Osteoblast (primary cell): Measurements from ENCODE around the gene NBPF11. TPM values are rescaled to one million over a fixed set of nuclear protein-coding genes. Genes with fewer than 3 reads are reported as not detected.
"Not testable (repeated sequence)": the region's sequence is repeated elsewhere in the genome, so short reads cannot be mapped to it uniquely, and the experiment has no call there.

Experiments used
- DNase-seq: peaks from one replicate; pipeline ENCODE4 v3.0.0; 2011; ENCODE audit warnings: low spot score, mixed read lengths; ENCODE audit not compliant: insufficient read length; ENCODE audit errors: missing footprints
- H2AFZ ChIP-seq: 2 replicates; pipeline ENCODE4 v1.6.0; 2011; ENCODE audit warnings: mild to moderate bottlenecking, low read length
- H3K27ac ChIP-seq: 2 replicates; pipeline ENCODE4 v1.5.1; 2011; ENCODE audit warnings: mild to moderate bottlenecking, low read depth, low read length, moderate library complexity
- H3K27me3 ChIP-seq: 2 replicates; pipeline ENCODE4 v1.6.0; 2012; ENCODE audit warnings: mild to moderate bottlenecking, control low read depth, inconsistent platforms, low read length, moderate library complexity; ENCODE audit not compliant: insufficient read depth
- H3K36me3 ChIP-seq: 2 replicates; pipeline ENCODE4 v1.5.1; 2011; ENCODE audit warnings: mild to moderate bottlenecking, low read length, control low read depth, moderate library complexity; ENCODE audit not compliant: insufficient read depth
- H3K4me1 ChIP-seq: 2 replicates; pipeline ENCODE4 v1.5.1; 2011; ENCODE audit warnings: mild to moderate bottlenecking, low read length, control low read depth, moderate library complexity; ENCODE audit not compliant: insufficient read depth
- H3K4me2 ChIP-seq: 2 replicates; pipeline ENCODE4 v1.6.0; 2011; ENCODE audit warnings: mild to moderate bottlenecking, low read length; ENCODE audit not compliant: insufficient read depth
- H3K4me3 ChIP-seq: fragments of 200-600 bp; sonication (generic); 3 replicates; pipeline ENCODE4 v1.5.1; 2012; ENCODE audit warnings: mild to moderate bottlenecking, low read length, inconsistent platforms; ENCODE audit not compliant: insufficient read depth
- H3K79me2 ChIP-seq: 2 replicates; pipeline ENCODE4 v1.6.0; 2012; ENCODE audit warnings: mild to moderate bottlenecking, low read length, control low read depth, inconsistent platforms; ENCODE audit not compliant: insufficient read depth
- H3K9me3 ChIP-seq: 2 replicates; pipeline ENCODE4 v1.5.1; 2011; ENCODE audit warnings: low read depth, low read length, control low read depth
- H4K20me1 ChIP-seq: 2 replicates; pipeline ENCODE4 v1.6.0; 2012; ENCODE audit warnings: mild to moderate bottlenecking, low read length, control low read depth; ENCODE audit not compliant: insufficient read depth
- total RNA-seq: library from RNA; depleted of rRNA; stranded (reverse); fragments of >200 nt; gene quantifications from 2 replicates; pipeline ENCODE4 v1.2.3, GENCODE V29; 2012

NBPF11 gene
- 6.9 and 8.8 TPM in 2 replicates for total RNA-seq

DNA sequence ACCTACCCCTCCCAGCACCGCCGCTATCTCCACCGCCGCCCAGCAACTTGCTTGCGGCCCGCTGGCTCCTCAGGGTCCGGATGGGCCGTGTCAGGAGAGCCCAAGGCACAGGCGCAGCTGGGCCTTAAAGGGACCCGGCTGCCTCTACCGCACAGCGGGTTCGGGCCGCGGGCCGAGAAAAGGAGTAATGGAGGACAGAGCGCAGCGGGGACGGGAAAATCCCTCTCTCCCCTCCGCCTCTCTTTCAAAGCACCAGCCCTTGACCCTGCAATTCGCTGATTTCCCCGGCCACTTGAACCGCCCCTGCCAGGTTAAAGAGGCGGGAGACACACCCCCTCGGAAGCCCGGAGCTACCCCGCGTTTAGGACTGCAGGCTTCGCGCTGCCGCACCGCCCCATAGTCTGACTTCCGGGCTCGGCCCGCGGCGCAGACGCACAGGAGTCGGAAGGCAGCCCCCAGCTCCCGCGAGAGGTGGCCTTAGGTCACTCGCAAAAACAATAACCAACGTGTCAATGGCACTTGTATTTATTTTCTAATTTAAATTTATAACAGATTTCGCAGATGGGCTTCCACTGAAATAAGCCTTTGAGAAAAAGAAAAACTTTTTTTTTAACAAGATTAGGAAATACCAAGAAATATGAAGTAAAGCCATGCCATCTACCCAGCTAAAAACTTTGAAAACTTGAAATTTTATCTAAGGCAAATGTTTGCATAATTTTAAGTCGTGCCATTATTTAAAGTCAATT is at the start of gene NBPF11:
Gene NBPF11, minus strand, starts transcription at position 371 of the 746 bp plus-strand sequence. CDS start 25,278 bp downstream, outside the sequence.
- H3K36me3 ChIP-seq, H3K9me3 ChIP-seq, H3K4me1 ChIP-seq, DNase-seq, H3K79me2 ChIP-seq, H3K27me3 ChIP-seq, H4K20me1 ChIP-seq: not testable (repeated sequence)
- peak within 1 kb of the TSS; percentile 74 for H3K4me2 ChIP-seq
- H3K27ac ChIP-seq: peak within 1 kb of the TSS; percentile 23
- H3K4me3 ChIP-seq: peak within 1 kb of the TSS; percentile 77
- H2AFZ ChIP-seq: peak within 1 kb of the TSS; percentile 93

- H4K20me1 ChIP-seq, DNase-seq, H3K36me3 ChIP-seq, H3K27ac ChIP-seq, H3K27me3 ChIP-seq, H2AFZ ChIP-seq, H3K79me2 ChIP-seq, H3K4me2 ChIP-seq, H3K9me3 ChIP-seq, H3K4me3 ChIP-seq, H3K4me1 ChIP-seq: not testable (repeated sequence)
Observed at GRCh38 chr1:148197396-148197795, 45.3 kb upstream of the NBPF11 start.

- H3K4me2 ChIP-seq, H3K36me3 ChIP-seq, H3K4me3 ChIP-seq, H3K27ac ChIP-seq, H3K9me3 ChIP-seq, H4K20me1 ChIP-seq, H3K27me3 ChIP-seq, H2AFZ ChIP-seq, DNase-seq, H3K79me2 ChIP-seq, H3K4me1 ChIP-seq: not testable (repeated sequence)
Observed at GRCh38 chr1:148196949-148197348, 44.9 kb upstream of the NBPF11 start.

DNA sequence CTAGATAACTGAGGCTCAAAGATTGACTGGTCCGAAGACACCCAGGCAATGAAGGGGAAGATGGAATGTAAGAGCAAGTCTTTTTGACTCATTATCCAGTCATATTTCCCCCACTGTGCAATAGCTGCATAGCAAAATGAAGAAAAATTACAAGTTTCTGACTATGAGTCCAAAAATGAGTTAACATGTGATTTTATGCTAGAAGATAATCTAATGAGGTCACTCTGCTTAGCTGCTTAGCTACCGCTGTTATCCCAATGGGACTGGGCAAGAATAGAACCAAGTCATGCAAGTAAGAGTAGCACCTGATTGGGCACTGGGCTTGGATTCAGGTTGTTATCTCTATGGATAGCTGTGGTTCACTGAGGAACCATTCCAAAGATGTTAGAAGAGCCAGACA is 43.0 kb upstream of the NBPF11 start:
- H4K20me1 ChIP-seq, DNase-seq, H2AFZ ChIP-seq, H3K4me3 ChIP-seq, H3K4me1 ChIP-seq, H3K4me2 ChIP-seq, H3K27ac ChIP-seq, H3K36me3 ChIP-seq, H3K79me2 ChIP-seq, H3K27me3 ChIP-seq, H3K9me3 ChIP-seq: not testable (repeated sequence)

DNA sequence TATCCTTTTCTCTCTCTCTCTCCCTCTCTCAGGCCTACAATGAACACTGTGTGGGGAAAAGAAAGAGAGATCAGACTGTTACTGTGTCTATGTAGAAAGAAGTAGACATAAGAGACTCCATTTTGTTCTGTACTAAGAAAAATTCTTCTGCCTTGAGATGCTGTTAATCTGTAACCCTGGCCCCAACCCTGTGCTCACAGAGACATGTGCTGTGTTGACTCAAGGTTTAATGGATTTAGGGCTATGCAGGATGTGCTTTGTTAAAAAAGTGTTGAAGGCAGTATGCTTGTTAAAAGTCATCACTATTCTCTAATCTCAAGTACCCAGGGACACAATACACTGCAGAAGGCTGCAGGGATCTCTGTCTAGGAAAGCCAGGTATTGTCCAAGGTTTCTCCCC is 36.7 kb upstream of the NBPF11 start:
- H2AFZ ChIP-seq, H3K27ac ChIP-seq, H3K4me1 ChIP-seq, H3K4me2 ChIP-seq, H3K36me3 ChIP-seq, H3K79me2 ChIP-seq, H4K20me1 ChIP-seq, DNase-seq, H3K27me3 ChIP-seq, H3K4me3 ChIP-seq, H3K9me3 ChIP-seq: not testable (repeated sequence)

GRCh38 chr1:148178682-148179081 is 26.6 kb upstream of the NBPF11 start:
- not testable (repeated sequence) for H4K20me1 ChIP-seq, H3K79me2 ChIP-seq, DNase-seq, H3K36me3 ChIP-seq, H3K4me2 ChIP-seq, H2AFZ ChIP-seq, H3K27me3 ChIP-seq, H3K9me3 ChIP-seq, H3K4me1 ChIP-seq, H3K4me3 ChIP-seq, H3K27ac ChIP-seq

GRCh38 chr1:148175414-148175813 is 23.3 kb upstream of the NBPF11 start:
- DNase-seq, H4K20me1 ChIP-seq, H3K79me2 ChIP-seq, H3K4me2 ChIP-seq, H3K4me3 ChIP-seq, H3K36me3 ChIP-seq, H3K27me3 ChIP-seq, H2AFZ ChIP-seq, H3K4me1 ChIP-seq, H3K9me3 ChIP-seq, H3K27ac ChIP-seq: not testable (repeated sequence)

- not testable (repeated sequence) for H3K79me2 ChIP-seq, H3K9me3 ChIP-seq, H2AFZ ChIP-seq, H3K4me1 ChIP-seq, DNase-seq, H3K4me3 ChIP-seq, H3K27ac ChIP-seq, H3K27me3 ChIP-seq, H3K4me2 ChIP-seq, H3K36me3 ChIP-seq, H4K20me1 ChIP-seq
Observed at GRCh38 chr1:148171995-148172394, 19.9 kb upstream of the NBPF11 start.
